HS-27A (cell line): ENCODE data around the gene ALK.

Experiments used
- DNase-seq: peaks from one replicate; pipeline ENCODE4 v3.0.0-alpha.2; 2012; ENCODE audit warnings: low read depth, missing footprints

The ALK gene

DNA sequence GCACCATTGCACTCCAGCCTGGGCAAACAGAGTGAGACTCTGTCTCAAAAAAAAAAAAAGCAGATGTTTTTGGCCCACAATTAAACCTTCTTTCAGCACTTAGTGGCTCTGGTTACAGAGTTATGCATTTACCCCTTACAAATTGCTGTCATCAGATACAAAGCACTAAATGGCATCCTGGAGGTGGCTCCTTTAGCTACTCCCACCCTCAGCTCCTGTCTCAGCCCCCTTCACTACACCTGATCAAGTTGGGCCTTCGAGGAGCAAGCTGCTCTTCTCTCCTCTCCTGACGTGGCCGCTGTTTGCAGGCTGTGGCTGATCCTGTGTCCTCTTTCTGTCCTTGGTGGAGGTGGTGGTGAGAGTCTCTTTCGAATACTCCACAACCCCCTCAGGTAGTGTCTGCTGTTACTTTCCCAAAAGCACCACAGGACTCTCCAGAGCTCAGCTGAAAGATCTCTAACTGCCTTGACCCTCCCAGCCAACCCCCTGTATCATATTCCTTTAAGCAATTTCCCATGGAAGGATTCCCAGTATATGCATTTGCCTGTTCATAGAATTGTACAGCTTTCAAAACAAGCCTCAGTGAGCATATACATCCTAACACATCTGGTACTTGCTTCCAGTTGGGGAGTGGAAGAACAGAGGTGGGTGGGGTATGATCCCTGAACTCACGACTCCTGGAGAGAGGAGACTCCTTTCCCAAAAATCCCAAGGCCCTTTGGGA is 520.3 kb downstream of the ALK start:
- DNase-seq, result no peak

DNA sequence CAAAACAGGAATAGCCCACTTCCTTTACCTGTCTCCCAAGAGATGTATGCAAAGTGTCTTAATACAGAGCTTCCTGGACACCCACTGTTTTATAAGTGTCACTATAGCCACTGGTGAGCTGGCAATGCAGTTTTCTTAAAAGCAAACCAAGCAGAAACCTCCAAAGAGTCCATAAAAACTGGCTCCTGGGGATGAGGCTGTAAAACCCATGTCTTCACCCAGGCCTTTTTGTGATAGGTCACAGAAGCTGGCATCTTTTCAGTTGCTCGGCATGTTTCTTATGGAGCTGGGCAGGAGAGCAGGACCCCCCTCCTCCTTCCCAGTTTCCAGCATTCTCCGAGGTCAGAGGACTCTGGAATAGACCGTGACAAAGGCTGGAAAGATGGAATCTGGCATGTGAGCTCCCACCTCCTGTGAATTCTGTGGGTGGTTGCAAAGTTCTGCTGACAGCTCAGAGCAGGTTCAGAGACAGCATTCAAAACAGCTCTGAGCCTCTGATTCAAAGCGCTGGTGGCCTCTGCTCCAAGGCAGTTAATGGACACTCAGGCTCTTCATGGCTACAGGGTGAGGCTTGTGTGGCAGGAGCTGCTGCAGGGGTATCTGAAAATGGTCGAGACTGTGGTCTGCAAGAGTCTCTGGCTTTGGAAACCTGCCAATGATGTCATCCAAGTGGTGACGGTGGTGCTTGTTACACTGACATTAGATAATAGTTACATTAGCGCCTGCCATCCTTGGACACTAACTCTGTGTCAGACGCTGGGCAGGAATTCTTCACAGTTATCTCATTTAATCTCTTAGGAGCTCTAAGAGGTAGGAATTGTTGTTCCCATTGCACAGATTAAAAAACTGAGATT is 522.8 kb downstream of the ALK start:
- no peak for DNase-seq

DNA sequence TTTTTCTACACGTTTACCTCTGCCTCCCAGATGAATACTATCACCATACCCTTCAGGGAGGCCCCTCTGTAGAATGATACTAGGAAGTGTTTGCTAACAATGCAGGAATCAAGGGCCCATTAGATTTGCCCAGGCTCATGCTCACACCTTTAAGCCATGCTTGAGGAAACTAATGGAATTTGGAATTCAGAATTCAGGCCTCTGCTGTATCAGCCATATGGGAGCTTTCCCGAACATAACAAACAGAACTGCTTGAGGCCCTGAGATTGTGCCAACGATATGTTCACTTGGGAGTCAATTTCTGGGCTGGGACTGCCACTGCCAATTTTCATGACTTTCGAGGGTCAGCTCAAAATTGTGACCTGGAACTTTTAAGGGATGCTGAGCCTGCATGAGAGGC is 523.7 kb downstream of the ALK start:
- no peak for DNase-seq

DNA sequence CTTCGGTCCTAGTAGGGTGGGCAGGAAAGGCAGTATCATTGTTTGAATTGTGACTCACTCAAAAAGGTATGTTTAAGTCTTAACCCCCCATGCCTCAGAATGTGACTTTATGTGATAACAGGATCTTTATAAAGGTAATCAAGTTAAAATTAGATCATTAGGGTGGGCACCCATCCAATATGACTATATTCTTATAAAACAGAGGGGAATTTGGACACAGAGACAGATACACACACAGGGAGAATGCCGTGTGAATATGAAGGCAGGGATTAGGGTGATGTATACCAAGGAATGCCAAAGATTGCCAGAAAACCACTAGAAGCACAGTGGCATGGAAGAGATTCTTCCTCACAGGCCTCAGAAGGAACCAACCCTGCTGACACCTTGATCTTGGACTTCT is 524.3 kb downstream of the ALK start:
- peak; percentile 55 for DNase-seq

DNA sequence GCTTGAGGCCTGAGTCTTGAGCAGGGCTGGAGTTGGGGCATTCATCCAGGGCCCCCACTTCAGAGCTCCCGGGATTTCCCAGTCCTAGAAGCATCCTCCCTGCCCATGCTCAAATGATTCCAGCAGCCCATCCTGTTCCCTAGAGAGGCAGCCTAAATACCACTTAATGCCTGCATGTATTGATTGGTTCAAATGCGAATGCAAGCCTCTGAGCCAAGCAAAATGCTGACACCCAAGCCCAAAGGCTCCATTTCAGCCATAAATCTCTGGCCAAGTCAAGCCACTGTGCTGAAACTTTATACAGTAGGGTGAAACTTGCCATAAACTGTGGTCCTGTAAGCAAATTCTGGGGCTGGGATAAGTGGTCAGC is 526.4 kb downstream of the ALK start:
- DNase-seq, result no peak

DNA sequence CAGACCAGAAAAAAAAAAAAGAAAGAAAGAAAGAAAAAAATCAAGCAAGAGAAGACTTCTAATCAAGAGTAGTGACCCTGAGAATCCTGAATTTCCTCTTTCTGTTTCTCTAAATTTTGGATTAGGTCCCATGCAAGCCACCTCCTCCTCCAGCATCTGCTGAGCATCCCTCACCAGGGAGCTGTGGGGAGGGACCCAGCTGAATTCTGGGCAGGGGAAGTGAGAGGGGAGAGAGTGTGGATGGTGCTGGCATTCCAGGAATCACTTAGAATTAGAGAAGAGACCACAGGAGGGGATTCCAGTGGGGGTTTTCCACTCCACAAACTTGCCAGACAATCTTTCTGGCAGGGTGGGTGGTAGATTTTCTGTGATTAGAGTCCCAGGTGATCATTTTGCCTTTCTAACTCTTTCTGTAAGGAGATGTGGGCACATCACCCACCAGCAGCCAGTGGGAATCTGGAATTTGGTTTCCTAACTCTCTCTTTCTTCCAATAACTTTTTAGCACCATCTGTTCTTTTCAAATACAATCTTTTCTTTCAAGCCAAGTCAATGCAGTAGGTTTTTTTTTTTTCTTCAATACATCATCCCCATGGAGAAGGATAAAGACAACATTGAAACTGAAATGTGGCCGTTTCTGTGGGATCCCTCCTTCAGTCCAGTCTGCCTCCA is 526.9 kb downstream of the ALK start:
- DNase-seq, result no peak

DNA sequence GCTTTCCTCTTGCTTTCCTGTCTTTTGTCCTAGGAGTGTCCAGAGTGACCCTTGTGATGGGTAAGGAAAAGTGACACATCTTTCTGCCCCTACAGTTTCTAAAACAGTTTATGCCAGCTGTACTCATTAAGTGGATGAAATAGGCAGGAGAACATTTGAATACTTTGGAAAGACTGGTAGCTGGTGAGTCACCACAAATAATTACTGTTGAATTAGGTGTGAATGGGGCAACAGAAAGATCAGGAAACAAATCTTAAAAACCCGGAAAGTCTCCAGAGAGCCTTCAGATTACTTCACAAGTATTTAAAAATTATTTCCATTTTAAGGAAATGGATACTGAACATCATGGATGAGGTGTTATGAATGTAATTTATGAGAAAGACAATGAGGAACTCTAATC is 527.7 kb downstream of the ALK start:
- no peak for DNase-seq

DNA sequence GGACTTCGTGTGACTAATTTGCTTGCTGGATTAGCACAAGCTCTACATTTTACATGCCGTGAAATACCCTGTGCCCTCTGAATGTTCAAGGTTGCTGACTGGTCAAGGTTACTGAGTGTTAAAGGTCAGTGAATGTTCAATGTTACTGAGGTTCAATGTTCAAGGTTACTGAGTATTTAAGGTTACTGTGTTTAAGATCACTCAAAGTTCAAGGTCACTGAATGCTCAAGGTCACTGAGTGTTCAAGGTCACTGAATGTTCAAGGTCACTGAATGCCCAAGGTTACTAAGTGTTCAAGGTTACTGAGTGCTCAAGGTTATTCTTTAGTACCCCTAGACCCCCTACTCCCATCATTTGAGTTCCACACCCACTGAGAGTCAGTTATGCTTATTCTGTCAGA is 528.6 kb downstream of the ALK start:
- no peak for DNase-seq

DNA sequence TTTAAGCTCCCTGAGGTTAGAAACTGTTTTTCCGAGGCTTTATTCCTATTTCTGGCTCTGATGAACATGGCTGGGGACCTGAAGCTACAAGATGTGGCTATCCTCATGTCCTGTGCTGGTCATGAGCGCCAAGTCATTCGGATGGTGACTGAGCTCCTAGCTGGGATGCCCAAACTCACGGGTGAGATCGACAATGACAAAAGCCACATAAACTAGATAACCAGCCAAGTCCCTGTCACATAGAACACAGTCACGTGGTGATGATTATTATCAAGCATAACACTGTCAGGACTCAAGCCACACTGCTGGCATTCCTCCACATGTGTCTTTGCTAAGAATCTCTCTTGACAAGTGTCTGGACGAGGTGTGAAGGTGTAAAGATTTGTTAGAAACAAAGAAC is 531.2 kb downstream of the ALK start:
- DNase-seq, result no peak

DNA sequence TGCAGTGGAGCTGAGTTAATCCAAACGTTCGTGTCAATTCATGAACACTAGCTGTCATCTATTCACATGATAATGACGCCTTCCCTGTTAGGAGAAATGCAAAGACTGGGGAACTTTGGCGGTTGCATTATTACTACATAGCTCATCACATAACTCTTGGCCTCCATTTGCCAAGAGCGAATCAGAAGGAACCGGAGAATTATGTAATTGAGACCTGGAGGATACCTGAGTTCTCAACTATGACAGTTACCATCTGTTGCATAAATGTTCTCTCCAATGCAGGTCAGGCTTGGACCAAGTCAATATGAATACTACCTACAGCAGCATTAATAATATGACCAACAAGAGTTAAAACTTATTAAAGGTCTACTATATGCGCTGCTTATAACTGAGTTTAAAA is 531.7 kb downstream of the ALK start:
- no peak for DNase-seq

DNA sequence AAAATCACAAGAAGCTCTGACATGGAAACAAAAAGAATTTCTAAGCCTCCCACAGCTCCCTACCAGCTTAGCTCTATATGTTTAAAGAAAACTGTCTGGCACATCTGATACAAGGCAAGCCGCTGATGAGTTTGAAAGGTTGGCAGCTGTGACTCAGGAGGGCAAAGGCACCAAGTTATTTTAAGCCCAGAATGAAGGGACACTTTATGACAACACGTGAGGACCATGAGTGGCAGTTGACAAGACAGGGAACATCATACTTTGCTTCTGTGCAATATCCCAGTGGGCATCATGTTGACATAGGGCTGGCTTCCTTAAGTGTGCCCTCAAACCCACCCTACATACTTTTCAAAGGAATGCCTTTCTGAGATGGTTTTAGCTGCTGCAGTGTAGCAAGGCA is 533.3 kb downstream of the ALK start:
- no peak for DNase-seq

DNA sequence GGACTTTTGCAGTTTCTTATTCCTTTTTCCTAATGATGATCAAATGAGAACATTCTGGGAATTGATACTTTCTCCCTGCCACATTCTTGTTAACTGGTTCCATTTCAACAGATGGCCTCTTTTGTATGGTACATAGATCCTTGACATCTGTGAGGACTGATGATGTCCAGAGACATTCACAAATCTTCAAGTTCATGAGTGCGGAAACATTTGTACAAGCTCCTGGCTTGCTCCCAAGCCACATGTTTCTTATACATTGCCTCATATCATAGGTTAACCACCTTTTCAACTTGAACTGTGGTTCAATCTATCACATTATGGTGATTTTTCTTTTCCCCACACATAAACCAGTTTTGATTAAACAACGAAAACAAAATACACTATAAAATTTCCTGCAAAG is 538.9 kb downstream of the ALK start:
- DNase-seq, result no peak

DNA sequence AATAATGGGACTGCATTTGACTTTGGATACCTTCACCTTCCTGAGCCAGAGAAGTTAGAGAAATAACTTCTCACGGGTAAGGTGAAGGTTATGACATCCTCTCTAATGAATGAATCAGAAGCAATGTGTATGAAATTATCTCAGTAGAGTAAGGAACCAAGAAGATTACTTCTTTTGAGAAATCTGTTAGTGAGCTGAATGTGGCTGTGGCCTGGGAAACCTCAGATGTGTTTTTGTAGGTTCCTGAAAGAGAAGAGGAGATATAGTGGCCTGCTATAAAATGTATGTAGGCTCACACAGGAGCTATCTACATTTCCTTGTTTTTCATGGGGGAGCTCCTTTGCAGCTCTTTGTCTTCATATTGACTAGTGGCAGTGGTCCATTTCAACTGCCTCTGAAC is 543.6 kb downstream of the ALK start:
- no peak for DNase-seq

DNA sequence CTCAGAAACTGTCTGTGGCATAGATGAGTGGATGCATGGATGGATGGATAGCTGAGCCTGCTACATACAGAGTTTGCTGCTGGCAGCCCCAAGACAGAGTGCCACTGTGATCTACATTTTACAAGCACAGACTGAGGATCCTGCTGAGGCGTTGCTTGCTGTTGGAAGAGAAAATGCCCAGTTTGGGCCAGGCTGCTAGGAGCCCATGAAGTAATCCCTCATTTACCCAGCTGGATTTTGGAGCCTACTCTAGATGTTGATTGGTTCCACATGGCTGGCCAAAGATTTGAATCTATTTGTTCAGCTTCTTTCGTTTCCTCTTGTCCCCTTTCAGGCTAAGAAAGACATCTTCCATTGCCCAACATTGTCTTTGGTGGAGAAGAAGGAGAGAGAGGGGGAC is 544.8 kb downstream of the ALK start:
- DNase-seq, result no peak

DNA sequence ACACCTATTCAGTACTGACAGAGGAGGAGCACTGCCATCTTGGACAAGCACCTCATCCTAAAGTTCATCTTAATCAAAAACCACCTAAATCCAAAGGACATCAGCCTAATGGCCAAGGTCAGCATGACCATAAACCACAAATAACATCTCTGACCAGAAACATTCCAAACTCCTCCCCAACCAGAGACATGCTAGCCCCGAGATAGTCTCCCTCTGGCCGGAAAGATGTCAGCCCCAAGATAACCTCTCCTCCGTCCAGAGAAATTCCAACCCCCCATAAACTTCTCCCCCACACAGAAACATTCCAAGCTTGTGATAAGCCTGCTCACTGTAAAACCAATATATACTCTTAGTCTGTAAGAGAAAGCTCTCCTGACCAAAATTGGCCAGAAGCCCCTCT is 545.5 kb downstream of the ALK start:
- no peak for DNase-seq

DNA sequence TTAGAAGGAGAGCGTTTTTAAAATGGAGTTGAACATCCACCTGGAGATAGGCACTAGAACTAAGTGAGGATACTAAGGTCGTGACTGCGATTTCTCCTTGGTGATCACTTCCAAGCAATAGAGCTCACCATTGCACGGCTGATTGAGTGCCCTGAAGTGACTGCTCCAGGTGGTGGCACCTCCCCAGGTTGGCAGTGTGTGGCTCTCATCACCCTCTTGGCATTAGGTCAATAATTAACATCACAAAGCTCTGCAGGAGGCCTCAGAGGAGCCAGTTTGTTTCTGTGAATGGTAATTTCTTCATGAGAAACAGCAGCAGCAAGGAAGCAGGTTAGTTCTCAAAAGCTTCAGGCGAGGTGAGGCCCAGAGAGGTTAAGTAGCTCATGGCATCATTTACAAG is 546.6 kb downstream of the ALK start:
- no peak for DNase-seq

DNA sequence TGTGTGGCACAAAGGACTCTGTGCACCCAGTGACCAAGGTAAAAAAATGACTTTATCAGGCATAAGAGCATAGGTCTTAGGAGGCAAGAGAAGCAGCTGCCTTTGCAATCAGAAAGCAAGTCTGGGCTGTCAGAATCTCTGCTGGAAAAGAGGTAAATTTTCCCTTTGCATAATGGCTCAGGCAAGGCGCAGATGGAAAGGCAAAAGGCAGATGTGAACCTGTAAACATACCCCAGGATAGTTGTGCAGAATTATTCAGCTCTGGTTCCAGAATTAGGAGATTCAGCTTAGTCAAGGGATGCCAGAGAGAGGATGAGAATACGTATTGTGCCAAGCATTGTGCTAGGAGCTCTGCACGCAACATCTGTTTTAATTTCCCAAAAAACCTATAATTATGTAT is 547.5 kb downstream of the ALK start:
- no peak for DNase-seq

DNA sequence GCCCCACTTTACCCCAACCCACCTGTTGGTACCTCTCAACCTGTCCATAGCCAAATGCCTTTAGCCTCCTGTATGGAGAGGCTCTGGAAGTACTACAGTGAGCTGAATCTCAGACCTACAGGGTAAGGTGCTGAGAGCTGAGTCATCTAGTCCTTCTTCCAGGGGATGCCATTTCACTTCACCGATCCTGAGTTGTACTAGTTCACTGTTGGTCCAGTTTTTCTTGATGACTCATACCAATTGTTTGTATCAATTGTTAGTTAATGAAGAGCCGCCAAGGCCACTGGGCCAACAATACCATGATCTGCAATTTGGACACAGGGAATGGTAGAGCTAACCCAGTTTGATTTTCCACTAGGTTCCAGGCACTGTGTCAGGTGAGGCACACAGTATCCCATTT is 549.2 kb downstream of the ALK start:
- DNase-seq, result no peak

DNA sequence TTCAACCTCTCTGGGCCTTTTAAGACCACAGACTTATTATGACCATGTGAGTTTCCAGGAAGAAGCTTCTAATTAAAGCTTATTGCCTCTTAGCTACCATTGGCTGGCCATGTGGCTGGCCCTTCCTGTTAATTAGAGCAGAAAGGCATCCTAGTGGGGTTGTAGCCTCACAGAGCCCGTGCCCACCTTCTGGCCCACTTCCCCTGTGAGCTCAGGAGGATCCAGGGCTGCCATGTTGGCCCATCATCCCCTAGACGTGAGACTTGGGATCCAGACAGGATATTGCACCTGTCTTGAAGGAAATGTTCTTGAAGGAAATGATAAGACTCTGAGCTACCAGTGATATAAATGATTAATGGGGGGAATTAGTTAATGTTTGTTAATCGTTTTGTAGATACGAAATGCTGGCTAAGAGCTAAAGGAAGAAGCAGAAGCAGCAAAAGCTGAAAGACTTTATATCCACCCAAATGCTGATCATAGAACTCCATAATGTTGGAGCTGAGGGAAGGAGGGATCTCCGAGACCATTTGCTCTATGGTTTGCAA is 550.7 kb downstream of the ALK start:
- DNase-seq, result no peak

DNA sequence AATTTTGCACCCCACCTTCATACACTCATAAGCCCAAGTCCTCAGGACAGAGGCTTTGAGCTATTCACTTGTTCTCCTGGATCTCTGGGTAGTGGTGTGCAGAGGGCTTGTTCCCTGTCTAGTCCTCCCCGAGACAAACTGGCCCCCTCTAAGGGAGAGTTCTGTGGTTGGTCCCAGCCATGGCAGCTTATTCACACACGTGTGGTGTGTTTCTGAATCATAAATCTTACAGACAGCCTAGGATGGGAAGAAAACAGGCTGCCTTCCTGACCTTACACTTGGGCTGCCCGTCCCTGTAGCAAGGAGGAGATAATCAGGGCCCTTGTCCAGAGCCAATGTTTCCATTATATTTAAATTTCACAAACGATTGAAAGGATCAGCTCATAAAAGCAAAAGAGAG is 551.2 kb downstream of the ALK start:
- DNase-seq, result no peak

DNA sequence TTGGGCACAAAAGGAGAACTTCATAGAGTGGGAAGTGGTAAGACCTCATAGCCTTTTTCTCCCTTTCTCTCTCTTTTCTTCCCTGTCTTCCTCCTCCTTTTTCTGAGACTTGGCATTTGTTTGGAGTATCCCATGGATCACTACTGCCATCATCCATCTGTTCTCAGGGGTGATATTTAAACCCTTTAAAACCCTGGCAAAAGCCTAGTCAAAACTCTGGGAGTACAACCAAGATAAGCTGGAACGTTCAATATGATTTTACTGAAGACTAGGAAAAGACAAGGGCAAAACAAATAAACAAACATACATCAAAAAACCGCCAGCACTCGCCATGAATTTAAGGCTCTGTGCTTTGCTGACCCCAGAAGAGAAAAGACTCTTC is 552.7 kb downstream of the ALK start:
- DNase-seq, result no peak

DNA sequence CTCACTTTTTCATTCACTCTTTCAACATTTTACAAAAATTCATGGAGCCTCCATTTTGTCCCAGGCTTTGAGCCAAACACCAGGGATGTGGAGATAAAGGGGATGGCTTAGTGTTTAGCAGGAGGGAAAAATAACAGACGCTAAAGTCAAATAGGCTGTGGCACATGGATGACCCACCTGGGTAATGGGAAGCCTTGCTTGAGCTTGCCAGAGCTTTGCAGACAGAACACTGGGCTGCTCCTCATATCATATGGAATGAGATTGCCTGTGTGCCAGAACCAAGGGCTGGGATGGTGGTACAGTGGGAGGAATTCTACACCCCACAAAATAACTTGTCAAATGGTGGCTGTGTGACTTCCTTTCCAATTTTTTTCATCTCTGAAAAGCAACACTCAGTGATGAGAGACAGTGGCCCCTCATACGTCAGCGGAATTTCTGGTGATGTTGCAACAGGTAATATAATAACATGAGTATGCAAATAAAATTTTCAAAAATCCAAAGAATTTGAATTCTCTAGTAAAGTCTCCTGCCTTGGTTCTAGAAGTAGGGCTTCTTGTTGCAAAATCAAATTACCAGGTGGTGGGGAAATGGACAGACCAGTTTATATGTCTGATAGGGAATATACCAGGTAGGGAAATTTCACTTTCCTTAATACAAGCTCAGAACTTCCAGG is 553.3 kb downstream of the ALK start:
- peak; percentile 36 for DNase-seq
